ENCODE results near the gene PCBP3. TPM values are rescaled to one million over a fixed set of nuclear protein-coding genes. Genes with fewer than 3 reads are reported as not detected.

PCBP3 gene
- total RNA-seq, 2 experiments from 2014 or later = 1.3 to 2.2 TPM

GRCh38 chr21:45774291-45774690 lies 130.8 kb downstream of the PCBP3 start:
- Mint-ChIP-seq H3K27ac (no peak overlapping the region), H3K36me3 (peaks cover 5% of the 10 kb centered on the region), H3K9me3 (ENCODE audit: low read depth) (peaks cover 11% of the 10 kb centered on the region), H3K27me3 (peaks cover 42% of the 10 kb centered on the region), H3K4me3 (no peak overlapping the region), H3K4me1 (no peaks in the 10 kb centered on the region)
- DNase-seq = no peak
- ATAC-seq = no peak
- CTCF ChIA-PET = no interaction called here

GRCh38 chr21:45776971-45777370 lies 133.4 kb downstream of the PCBP3 start:
- Mint-ChIP-seq H3K36me3 (peaks cover 5% of the 10 kb centered on the region), H3K9me3 (ENCODE audit: low read depth) (peaks cover 13% of the 10 kb centered on the region), H3K27me3 (peaks cover 51% of the 10 kb centered on the region), H3K27ac (no peak overlapping the region), H3K4me3 (no peak overlapping the region), H3K4me1 (no peaks in the 10 kb centered on the region)
- DNase-seq = no peak
- CTCF ChIA-PET = no interaction called here
- ATAC-seq = no peak

- no peak for ATAC-seq
- Mint-ChIP-seq H3K9me3 (ENCODE audit: low read depth) (peaks cover 13% of the 10 kb centered on the region), H3K27ac (no peak overlapping the region), H3K4me3 (no peak overlapping the region), H3K27me3 (peaks cover 54% of the 10 kb centered on the region), H3K4me1 (no peaks in the 10 kb centered on the region), H3K36me3 (peaks cover 5% of the 10 kb centered on the region)
- CTCF ChIA-PET = no interaction called here
- DNase-seq = no peak
These were observed 135.2 kb downstream of the PCBP3 start for GRCh38 chr21:45778686-45779085.

DNA sequence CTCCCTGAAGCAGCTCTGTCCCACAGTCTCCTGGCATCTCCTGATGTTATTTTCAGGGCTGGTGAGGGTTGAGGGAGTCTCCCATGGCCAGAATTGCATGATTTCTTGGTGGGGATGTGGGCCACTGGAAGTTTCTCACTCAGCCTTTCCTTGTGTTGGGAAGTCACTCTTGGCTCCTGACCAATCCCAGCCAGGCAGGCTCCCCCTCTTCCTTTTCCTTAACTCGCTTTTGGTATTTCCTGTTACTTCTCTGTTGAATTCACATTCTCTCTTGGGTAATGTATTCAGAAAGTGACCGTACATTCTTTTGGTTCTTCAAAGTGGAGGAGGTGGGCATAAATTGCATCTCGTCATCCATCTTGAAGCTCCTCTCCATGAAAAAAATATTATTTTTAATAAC lies 135.7 kb downstream of the PCBP3 start:
- Mint-ChIP-seq H3K4me1 (no peaks in the 10 kb centered on the region), H3K27ac (no peak overlapping the region), H3K36me3 (peaks cover 5% of the 10 kb centered on the region), H3K4me3 (no peak overlapping the region), H3K9me3 (ENCODE audit: low read depth) (peaks cover 13% of the 10 kb centered on the region), H3K27me3 (peaks cover 52% of the 10 kb centered on the region)
- DNase-seq = no peak
- CTCF ChIA-PET = no interaction called here
- no peak for ATAC-seq

DNA sequence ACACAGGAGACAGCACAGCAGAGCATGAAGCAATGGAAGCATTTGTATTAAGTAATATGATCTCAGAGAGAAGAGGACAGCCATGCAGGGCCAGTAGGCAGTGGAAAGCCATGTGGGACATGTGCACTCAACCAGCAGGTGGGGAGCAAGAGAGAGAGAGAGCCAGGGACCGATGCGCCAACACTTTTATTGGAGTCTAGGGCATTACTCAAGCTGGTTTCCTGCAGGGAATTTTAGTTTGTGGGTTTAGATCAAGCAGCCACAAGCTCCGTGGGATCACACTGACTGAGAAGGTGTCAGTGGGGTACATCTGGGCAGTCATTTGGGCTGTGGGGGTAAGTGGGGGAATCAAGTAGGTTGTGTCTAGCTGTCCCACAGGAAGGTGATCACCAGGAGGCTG lies 137.1 kb downstream of the PCBP3 start:
- peaks cover 5% of the 10 kb centered on the region for H3K36me3 Mint-ChIP-seq
- H3K9me3 Mint-ChIP-seq (ENCODE audit: low read depth) = peaks cover 13% of the 10 kb centered on the region
- H3K4me1 Mint-ChIP-seq = no peaks in the 10 kb centered on the region
- H3K27ac Mint-ChIP-seq = no peak overlapping the region
- no peak overlapping the region for H3K4me3 Mint-ChIP-seq
- CTCF ChIA-PET = no interaction called here
- no peak for ATAC-seq
- peaks cover 42% of the 10 kb centered on the region for H3K27me3 Mint-ChIP-seq
- no peak for DNase-seq

GRCh38 chr21:45781741-45782140 lies 138.2 kb downstream of the PCBP3 start:
- H3K4me1 Mint-ChIP-seq = no peaks in the 10 kb centered on the region
- peaks cover 5% of the 10 kb centered on the region for H3K36me3 Mint-ChIP-seq
- no peak for ATAC-seq
- CTCF ChIA-PET = no interaction called here
- no peak overlapping the region for H3K27ac Mint-ChIP-seq
- no peak for DNase-seq
- peaks cover 12% of the 10 kb centered on the region for H3K9me3 Mint-ChIP-seq (ENCODE audit: low read depth)
- peaks cover 32% of the 10 kb centered on the region for H3K27me3 Mint-ChIP-seq
- H3K4me3 Mint-ChIP-seq = no peak overlapping the region

DNA sequence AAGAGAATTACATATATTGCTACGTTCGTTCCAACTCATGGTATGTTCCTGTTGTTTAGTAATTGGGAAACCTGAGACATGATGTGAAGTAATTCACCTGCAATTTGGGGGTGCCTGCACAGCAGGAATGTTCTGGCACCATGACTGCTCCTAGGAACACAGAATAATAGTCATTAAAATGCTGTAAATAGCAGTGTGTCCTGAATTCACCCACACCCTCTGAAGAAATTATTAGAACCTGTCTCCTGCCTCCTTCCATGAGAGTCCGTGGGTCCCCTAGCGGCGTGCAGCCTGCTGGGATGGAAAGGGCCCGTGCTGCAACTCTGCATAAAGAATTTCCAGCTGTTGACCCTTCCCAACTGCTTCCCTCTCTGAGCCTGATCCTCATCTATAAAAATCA lies 143.1 kb downstream of the PCBP3 start:
- no peak for ATAC-seq
- Mint-ChIP-seq H3K4me1 (no peaks in the 10 kb centered on the region), H3K36me3 (no peaks in the 10 kb centered on the region), H3K27ac (no peak overlapping the region), H3K9me3 (ENCODE audit: low read depth) (no peaks in the 10 kb centered on the region), H3K4me3 (no peak overlapping the region), H3K27me3 (peaks cover 15% of the 10 kb centered on the region)
- CTCF ChIA-PET = interaction anchor here (0.7 kb wide), 1 partner anchor 33 kb away, joined by 3 read pairs; no protein-coding TSS in a partner anchor
- no peak for DNase-seq

GRCh38 chr21:45787371-45787770 lies 143.8 kb downstream of the PCBP3 start:
- no peak overlapping the region for H3K4me3 Mint-ChIP-seq
- no peak overlapping the region for H3K27ac Mint-ChIP-seq
- no peaks in the 10 kb centered on the region for H3K4me1 Mint-ChIP-seq
- no peaks in the 10 kb centered on the region for H3K9me3 Mint-ChIP-seq (ENCODE audit: low read depth)
- no peaks in the 10 kb centered on the region for H3K36me3 Mint-ChIP-seq
- CTCF ChIA-PET = interaction anchor here (0.7 kb wide), 1 partner anchor 32 kb away, joined by 3 read pairs; no protein-coding TSS in a partner anchor
- ATAC-seq (no peak), DNase-seq (no peak)
- H3K27me3 Mint-ChIP-seq = peaks cover 11% of the 10 kb centered on the region

DNA sequence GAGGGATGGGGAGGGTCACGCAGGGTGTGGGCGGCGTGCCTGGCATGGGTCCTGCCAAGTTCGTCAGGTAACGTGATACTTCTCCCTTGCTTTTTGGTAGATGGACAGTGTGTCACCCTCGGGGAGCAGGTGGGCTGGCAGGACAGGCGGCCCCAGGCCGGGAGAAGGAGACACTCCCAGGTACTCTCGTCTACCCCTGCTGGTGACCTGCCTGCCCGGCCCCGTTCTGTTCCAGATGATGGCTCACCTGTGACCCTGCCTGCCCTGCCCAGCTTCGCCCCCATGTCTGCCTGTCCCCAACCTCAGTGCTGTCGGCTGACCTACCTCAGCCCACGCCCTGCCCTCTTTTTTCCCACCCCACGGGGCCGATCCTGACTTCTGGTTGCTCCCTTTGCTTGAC lies 144.7 kb downstream of the PCBP3 start:
- ATAC-seq = no peak
- Mint-ChIP-seq H3K36me3 (no peaks in the 10 kb centered on the region), H3K27ac (no peak overlapping the region)

DNA sequence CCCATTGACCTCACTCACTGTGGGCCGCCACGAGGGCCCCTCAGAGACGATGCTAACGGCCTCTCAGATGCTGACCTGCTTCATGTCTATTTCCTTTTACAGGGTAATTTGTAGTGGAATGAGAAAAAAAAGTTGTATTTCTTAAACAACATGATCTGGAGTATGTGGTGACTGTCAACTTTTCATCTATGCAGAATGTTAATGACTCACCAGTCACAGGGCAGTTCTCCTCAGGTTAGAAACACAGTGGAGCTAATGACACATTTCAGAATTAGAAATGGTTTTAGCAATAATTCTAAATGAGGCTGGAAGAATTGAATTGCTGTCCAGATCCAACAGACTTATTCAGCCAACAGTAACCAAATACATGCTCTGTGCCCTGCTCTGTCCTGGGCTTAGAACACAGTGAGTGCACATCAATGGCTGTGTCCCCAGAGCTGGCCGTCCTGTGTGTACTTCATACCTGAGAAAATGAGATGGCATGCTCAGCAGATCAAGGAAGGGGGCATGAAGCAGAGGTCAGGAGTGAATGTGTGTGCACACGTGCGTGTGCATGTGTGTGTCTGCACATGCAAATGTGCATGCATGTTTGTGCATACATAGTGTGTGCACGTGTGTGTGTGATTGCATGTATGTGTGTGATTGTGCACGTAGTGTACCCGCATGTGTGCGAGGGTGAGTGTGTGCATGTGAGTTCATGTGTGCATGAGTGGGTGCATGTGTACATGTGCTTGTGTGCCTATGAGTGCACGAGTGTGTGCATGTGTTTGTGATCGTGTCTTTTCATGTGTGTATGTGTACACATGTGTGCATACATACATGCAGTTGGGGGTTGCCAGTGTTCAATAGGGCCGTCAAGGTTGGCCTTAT lies 145.3 kb downstream of the PCBP3 start:
- no peaks in the 10 kb centered on the region for H3K36me3 Mint-ChIP-seq
- DNase-seq = no peak
- H3K4me1 Mint-ChIP-seq = no peaks in the 10 kb centered on the region
- H3K4me3 Mint-ChIP-seq = no peak overlapping the region
- peaks cover 4% of the 10 kb centered on the region for H3K27me3 Mint-ChIP-seq
- no peak overlapping the region for H3K27ac Mint-ChIP-seq
- CTCF ChIA-PET = no interaction called here
- ATAC-seq = no peak
- H3K9me3 Mint-ChIP-seq (ENCODE audit: low read depth) = no peaks in the 10 kb centered on the region

More for the DNA sequence above, 144.7 kb downstream of the PCBP3 start:
- H3K27me3 Mint-ChIP-seq = peaks cover 3% of the 10 kb centered on the region
- no peak for DNase-seq
- CTCF ChIA-PET = no interaction called here
- no peaks in the 10 kb centered on the region for H3K4me1 Mint-ChIP-seq
- no peak overlapping the region for H3K4me3 Mint-ChIP-seq
- H3K9me3 Mint-ChIP-seq (ENCODE audit: low read depth) = no peaks in the 10 kb centered on the region

GRCh38 chr21:45790427-45790826 lies 146.9 kb downstream of the PCBP3 start:
- no peak overlapping the region for H3K27ac Mint-ChIP-seq
- H3K4me1 Mint-ChIP-seq = no peaks in the 10 kb centered on the region
- no peaks in the 10 kb centered on the region for H3K9me3 Mint-ChIP-seq (ENCODE audit: low read depth)
- no peak for ATAC-seq
- CTCF ChIA-PET = no interaction called here
- H3K4me3 Mint-ChIP-seq = no peak overlapping the region
- H3K36me3 Mint-ChIP-seq = no peaks in the 10 kb centered on the region
- no peak for DNase-seq
- peaks cover 4% of the 10 kb centered on the region for H3K27me3 Mint-ChIP-seq

DNA sequence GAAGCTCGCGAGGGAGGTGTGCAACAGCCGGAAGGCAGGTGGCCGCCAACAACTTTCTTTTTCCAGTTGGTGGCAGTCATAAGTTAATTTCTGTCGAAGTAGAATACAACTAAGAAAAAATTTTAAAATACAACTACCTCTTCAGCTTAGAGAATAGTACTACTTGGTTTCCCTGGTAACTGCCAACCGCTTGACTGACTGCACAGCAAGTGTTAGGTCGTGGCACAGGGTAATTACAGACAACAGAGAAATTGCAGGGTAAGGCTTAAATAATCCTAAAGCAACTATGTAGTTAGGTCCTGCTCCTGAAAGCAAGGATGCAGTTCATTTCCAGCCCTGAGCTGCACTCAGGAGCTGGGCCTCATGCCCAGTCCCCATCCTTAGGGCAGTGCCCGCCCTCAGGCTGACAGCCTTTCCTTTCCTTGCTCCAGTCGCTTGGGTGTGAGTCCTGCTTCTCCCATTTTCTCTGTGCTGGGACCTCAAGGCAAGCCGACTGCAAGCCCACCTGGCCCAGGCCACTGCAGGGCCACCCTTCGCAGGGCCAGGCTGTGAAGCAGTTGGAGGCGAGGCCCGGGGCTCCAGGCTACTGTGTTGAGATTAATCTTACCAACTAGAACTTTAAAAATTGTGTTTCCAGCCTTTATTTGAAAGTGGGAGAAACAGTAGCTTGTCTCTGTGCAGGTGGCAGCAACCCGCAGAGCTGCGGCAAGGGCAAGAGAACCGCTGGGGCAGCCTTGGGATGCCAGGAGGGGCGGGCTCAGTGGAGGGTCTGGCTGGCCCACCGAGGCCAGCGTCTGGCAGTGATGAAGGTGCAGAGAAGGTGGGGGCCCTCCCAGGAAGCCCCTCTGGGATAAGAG lies 148.3 kb downstream of the PCBP3 start:
- Mint-ChIP-seq H3K27me3 (peaks cover 4% of the 10 kb centered on the region), H3K36me3 (no peaks in the 10 kb centered on the region), H3K4me1 (no peaks in the 10 kb centered on the region), H3K9me3 (ENCODE audit: low read depth) (no peaks in the 10 kb centered on the region), H3K27ac (no peak overlapping the region), H3K4me3 (no peak overlapping the region)
- ATAC-seq (no peak), DNase-seq (no peak)
- CTCF ChIA-PET = no interaction called here

DNA sequence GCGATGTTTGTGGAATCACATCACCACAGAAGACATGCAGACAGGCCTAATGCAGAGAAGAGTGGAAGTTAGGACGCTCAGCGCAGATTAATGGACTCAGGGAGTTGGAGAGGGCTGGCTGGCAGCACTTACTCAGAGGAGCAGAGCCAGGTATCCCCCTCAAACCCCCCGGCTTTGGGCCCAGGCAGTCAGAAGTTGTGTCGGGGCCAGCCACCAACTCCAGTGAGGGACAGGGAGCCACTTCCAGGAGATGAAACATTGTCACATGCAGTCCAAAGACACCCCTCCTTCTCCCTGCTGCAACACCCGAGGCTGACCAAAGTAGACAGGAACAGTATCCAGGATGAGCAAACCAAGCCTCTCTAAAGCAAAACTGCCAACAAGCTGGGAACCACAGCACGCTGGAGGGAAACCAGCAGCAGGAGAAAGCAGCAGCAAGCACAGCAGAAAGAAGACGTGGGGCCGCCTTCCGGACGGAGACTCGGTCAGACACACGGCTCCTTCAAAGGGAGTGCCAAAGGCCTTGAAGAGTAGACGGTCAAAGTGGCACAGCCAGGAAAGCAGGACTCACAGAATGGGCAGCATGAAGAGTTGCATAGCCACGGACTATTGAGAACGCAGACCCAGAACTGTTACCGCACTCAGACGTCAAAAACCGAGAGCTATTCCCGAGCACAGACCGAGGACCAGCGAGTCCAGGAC lies 149.3 kb downstream of the PCBP3 start:
- no peak overlapping the region for H3K27ac Mint-ChIP-seq
- H3K4me3 Mint-ChIP-seq = no peak overlapping the region
- DNase-seq (no peak), ATAC-seq (no peak)
- CTCF ChIA-PET = no interaction called here
- H3K4me1 Mint-ChIP-seq = no peaks in the 10 kb centered on the region
- no peaks in the 10 kb centered on the region for H3K36me3 Mint-ChIP-seq
- H3K9me3 Mint-ChIP-seq (ENCODE audit: low read depth) = no peaks in the 10 kb centered on the region
- H3K27me3 Mint-ChIP-seq = peaks cover 4% of the 10 kb centered on the region
